Mesodermal cell (in vitro differentiated cells): Measurements from ENCODE around the gene STOML2.

ENCODE experiments used
- H3K27ac ChIP-seq: 2 replicates; pipeline ENCODE4 v1.7.0; 2013; ENCODE audit warnings: mild to moderate bottlenecking, low read depth, low read length, moderate library complexity; ENCODE audit not compliant: severe bottlenecking
- H3K36me3 ChIP-seq: 2 replicates; pipeline ENCODE4 v1.7.1; 2013; ENCODE audit warnings: mild to moderate bottlenecking, low read length, moderate library complexity; ENCODE audit not compliant: control insufficient read depth, insufficient read depth
- H3K4me1 ChIP-seq: one replicate; pipeline ENCODE4 v1.7.1; 2013; ENCODE audit warnings: mild to moderate bottlenecking, low read length; ENCODE audit not compliant: insufficient read depth, control insufficient read depth, poor library complexity, severe bottlenecking
- H3K4me3 ChIP-seq: 2 replicates; pipeline ENCODE4 v1.7.0; 2013; ENCODE audit warnings: low read length, control low read depth, mild to moderate bottlenecking; ENCODE audit not compliant: insufficient read depth, poor library complexity, severe bottlenecking; ENCODE audit errors: extremely low read depth
- H3K9me3 ChIP-seq: 2 replicates; pipeline ENCODE4 v1.7.1; 2013; ENCODE audit warnings: mild to moderate bottlenecking, low read length, moderate library complexity; ENCODE audit not compliant: control insufficient read depth
- WGBS, 2 experiments: methylation state at CpG; one replicate each; pipeline ENCODE4 v1.1.5; 2013; ENCODE audit warnings: missing lambda C conversion rate in 2 of 2; ENCODE audit not compliant: insufficient coverage in 2 of 2; 5-methylcytosine and 5-hydroxymethylcytosine counted together

Gene STOML2

DNA sequence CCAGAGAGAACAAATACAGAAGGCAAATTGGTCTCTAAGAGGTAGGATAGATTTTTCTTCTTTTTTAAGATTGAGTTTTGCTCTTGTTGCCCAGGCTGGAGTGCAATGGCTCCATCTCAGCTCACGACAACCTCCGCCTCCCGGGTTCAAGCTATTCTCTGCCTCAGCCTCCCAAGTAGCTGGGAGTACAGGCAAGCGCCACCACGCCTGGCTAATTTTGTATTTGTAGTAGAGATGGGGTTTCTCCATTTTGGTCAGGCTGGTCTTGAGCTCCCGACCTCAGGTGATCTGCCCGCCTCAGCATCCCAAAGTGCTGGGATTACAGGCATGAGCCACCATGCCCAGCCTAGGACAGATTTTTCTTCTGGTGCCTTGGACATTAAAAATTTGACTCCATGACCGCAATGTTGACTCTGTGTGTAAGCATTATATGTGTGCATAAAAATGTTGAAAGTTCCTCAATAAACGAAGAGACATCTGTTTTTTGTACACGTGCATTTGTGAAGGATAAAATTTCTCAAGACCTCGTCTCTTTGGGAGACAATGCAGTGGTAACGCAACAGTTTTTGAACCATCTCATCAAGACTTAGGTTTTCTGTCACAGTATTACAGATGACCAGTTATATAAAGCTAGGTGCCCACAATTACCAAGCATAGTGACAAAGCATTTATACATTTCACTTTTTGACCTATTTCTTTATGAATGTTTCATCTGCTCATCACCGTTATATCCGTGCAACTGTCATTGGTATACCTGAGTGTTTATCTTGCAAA lies 47.9 kb downstream of the STOML2 start:
- Histone ChIP-seq H3K27ac (no peak overlapping the region), H3K4me1 (no peaks in the 10 kb centered on the region), H3K4me3 (no peak overlapping the region), H3K9me3 (no peaks in the 10 kb centered on the region), H3K36me3 (peaks cover 98% of the 10 kb centered on the region)
- WGBS, 2 experiments = 86 to 97% methylated on average over 8 of the region's 14 CpGs

- Histone ChIP-seq H3K36me3 (peaks cover 98% of the 10 kb centered on the region), H3K27ac (no peak overlapping the region), H3K4me1 (no peaks in the 10 kb centered on the region), H3K4me3 (no peak overlapping the region), H3K9me3 (no peaks in the 10 kb centered on the region)
- WGBS, 2 experiments = 60 to 65% methylated on average over 3 to 5 of the region's 5 CpGs
Observed at GRCh38 chr9:35054185-35054835, 48.6 kb downstream of the STOML2 start.

- Histone ChIP-seq H3K4me3 (no peak overlapping the region), H3K36me3 (peaks cover 84% of the 10 kb centered on the region), H3K9me3 (no peaks in the 10 kb centered on the region), H3K27ac (no peak overlapping the region), H3K4me1 (no peaks in the 10 kb centered on the region)
- 79% methylated on average over 2 of the region's 7 CpGs; no CpG with 5 or more reads in 1 of the 2 experiments for WGBS, 2 experiments
Observed at GRCh38 chr9:35051069-35051967, 51.6 kb downstream of the STOML2 start.
